HepG2 (cell line): Measurements from ENCODE around the gene C11orf24. TPM values are rescaled to one million over a fixed set of nuclear protein-coding genes. Genes with fewer than 3 reads are reported as not detected.
"Not testable (repeated sequence)": the region's sequence is repeated elsewhere in the genome, so short reads cannot be mapped to it uniquely, and the experiment has no call there.

Source experiments
- ATAC-seq: fragments of 200-7000 bp; cut with Tn5 transposase; 3 replicates; pipeline ENCODE4 v1.9.1; 2020; ENCODE audit warnings: mild to moderate bottlenecking, moderate library complexity
- BruUV-seq: library from RNA; stranded (reverse); fragments of 400-500 nt; replicated peaks from 2 replicates; lab custom pipeline; 2021; lab: Mats Ljungman, UMichigan
- CTCF ChIA-PET: fragments of 300-600 bp; formaldehyde crosslinking; extraction: SDS; loops from one replicate; lab custom pipeline; 2021; ENCODE audit warnings: low total read pairs, inconsistent platforms, low intra/inter-chr PET ratio; lab: Yijun Ruan, JAX
- POLR2A ChIA-PET: fragments of 350-600 bp; sonication (Branson Sonifier 250); formaldehyde crosslinking; loops from one replicate; lab custom pipeline; 2020; ENCODE audit warnings: antibody characterized with exemption, inconsistent platforms; lab: Yijun Ruan, JAX
- DNase-seq: peaks from one replicate; pipeline ENCODE4 v3.0.0-alpha.2; 2015; ENCODE audit warnings: low spot score
- FAIRE-seq: peaks from 3 replicates; lab custom pipeline; 2011; peaks lifted over from hg19 to GRCh38; lab: Jason Lieb, UNC
- H2AFZ ChIP-seq: one replicate; pipeline ENCODE4 v1.6.1; 2011; ENCODE audit warnings: low read length, inconsistent platforms
- H3K27ac ChIP-seq: fragments of 300-600 bp; 3 replicates; pipeline ENCODE4 v1.8.0; 2011; ENCODE audit warnings: mixed run types, mild to moderate bottlenecking, mixed read lengths, low read length, inconsistent platforms; ENCODE audit not compliant: insufficient read depth; ENCODE audit errors: extremely low read length
- H3K27me3 ChIP-seq, 2 experiments: fragments of 200-600 bp in 1 of 2; 2 replicates in 1 of 2; 3 replicates in 1 of 2; pipeline versions ENCODE4 v1.6.0 to v1.8.0; 2011; ENCODE audit warnings: low read length in 2 of 2, mild to moderate bottlenecking in 2 of 2, moderate library complexity in 2 of 2, inconsistent platforms in 1 of 2; ENCODE audit not compliant: insufficient read depth in 2 of 2, control insufficient read depth in 1 of 2
- H3K36me3 ChIP-seq, 2 experiments: fragments of 200-600 bp in 1 of 2; replicated peaks in 1 of 2; 2 replicates in 1 of 2; 3 replicates in 1 of 2; pipeline versions ENCODE4 v1.5.1 to v1.8.0; 2011; ENCODE audit warnings: low read length in 2 of 2, inconsistent platforms in 1 of 2; ENCODE audit not compliant: insufficient read depth in 2 of 2, control insufficient read depth in 1 of 2
- H3K4me1 ChIP-seq: 2 replicates; pipeline ENCODE4 v1.5.1; 2012; ENCODE audit warnings: low read length, inconsistent platforms; ENCODE audit not compliant: insufficient read depth
- H3K4me2 ChIP-seq: 2 replicates; pipeline ENCODE4 v1.6.0; 2011; ENCODE audit warnings: low read depth, low read length, inconsistent platforms
- H3K4me3 ChIP-seq, 3 experiments: fragments of 200-600 bp in 1 of 3; sonication (generic), shearing (Covaris generic) in 1 of 3; replicated peaks in 1 of 3; 2 replicates each; pipeline ENCODE4 v1.5.1; 2011 to 2016; ENCODE audit warnings: low read length in 3 of 3, inconsistent platforms in 2 of 3, low read depth in 2 of 3, mild to moderate bottlenecking in 2 of 3, control low read depth in 1 of 3, mixed read lengths in 1 of 3; ENCODE audit not compliant: insufficient read depth in 1 of 3
- H3K79me2 ChIP-seq: one replicate; pipeline ENCODE4 v1.6.1; 2011; ENCODE audit warnings: low read length, inconsistent platforms; ENCODE audit not compliant: insufficient read depth
- H3K9ac ChIP-seq: 2 replicates; pipeline ENCODE4 v1.6.0; 2011; ENCODE audit warnings: mild to moderate bottlenecking, low read depth, low read length, inconsistent platforms; ENCODE audit not compliant: insufficient read depth
- H3K9me3 ChIP-seq: 2 replicates; pipeline ENCODE4 v1.5.1; 2012; ENCODE audit warnings: mild to moderate bottlenecking, low read length
- H4K20me1 ChIP-seq: 2 replicates; pipeline ENCODE4 v1.6.0; 2011; ENCODE audit warnings: inconsistent platforms, mild to moderate bottlenecking, low read length, moderate library complexity; ENCODE audit not compliant: insufficient read depth
- CEBPB ChIP-seq: IDR thresholded peaks from 2 replicates; pipeline ENCODE4 v1.6.1; 2011; ENCODE audit warnings: low read depth, low read length, improper control_type of control experiment, borderline replicate concordance
- CEBPG ChIP-seq: IDR thresholded peaks from 2 replicates; pipeline ENCODE4 v1.6.1; 2016
- MZF1 ChIP-seq: sonication (generic); formaldehyde crosslinking; IDR thresholded peaks from 2 replicates; pipeline ENCODE4 v1.8.1; 2023; ENCODE audit warnings: mild to moderate bottlenecking, missing genetic modification reagents, borderline replicate concordance
- THYN1 ChIP-seq: sonication (generic); formaldehyde crosslinking; IDR thresholded peaks from 2 replicates; pipeline ENCODE4 v1.8.1; 2023; ENCODE audit warnings: low read depth, mild to moderate bottlenecking, moderate library complexity, missing genetic modification reagents, borderline replicate concordance
- YY1 ChIP-seq: IDR thresholded peaks from 2 replicates; pipeline ENCODE4 v1.6.1; 2011; ENCODE audit warnings: low read length, low read depth, moderate library complexity, mild to moderate bottlenecking; ENCODE audit not compliant: insufficient read depth, insufficient replicate concordance
- ZBTB33 ChIP-seq: sonication (generic); formaldehyde crosslinking; IDR thresholded peaks from 2 replicates; pipeline ENCODE4 v1.4.0; 2020; ENCODE audit warnings: missing genetic modification reagents
- ZFP36L2 ChIP-seq: sonication (generic); formaldehyde crosslinking; IDR thresholded peaks from 2 replicates; pipeline ENCODE4 v1.4.0; 2020; ENCODE audit warnings: missing genetic modification reagents
- ZNF343 ChIP-seq: sonication (generic); formaldehyde crosslinking; IDR thresholded peaks from 2 replicates; pipeline ENCODE4 v1.4.0; 2020; ENCODE audit warnings: mild to moderate bottlenecking, missing genetic modification reagents
- ZNF660 ChIP-seq: sonication (generic); formaldehyde crosslinking; IDR thresholded peaks from 2 replicates; pipeline ENCODE4 v1.5.1; 2020; ENCODE audit warnings: mild to moderate bottlenecking, low read depth, missing genetic modification reagents, borderline replicate concordance
- ZNF770 ChIP-seq: sonication (generic); formaldehyde crosslinking; IDR thresholded peaks from 2 replicates; pipeline ENCODE4 v1.5.0; 2020; ENCODE audit warnings: mild to moderate bottlenecking, missing genetic modification reagents
- ZNF772 ChIP-seq: sonication (generic); formaldehyde crosslinking; IDR thresholded peaks from 2 replicates; pipeline ENCODE4 v1.5.0; 2020; ENCODE audit warnings: mild to moderate bottlenecking, missing genetic modification reagents
- WGBS: methylation state at CpG from one replicate; pipeline ENCODE4 v1.1.6; 2017; ENCODE audit warnings: low lambda C conversion rate; 5-methylcytosine and 5-hydroxymethylcytosine counted together
- in situ Hi-C: cut with HindIII; loops from 2 replicates; pipeline ENCODE4 v1.10.0; 2017; ENCODE audit warnings: low pct_unique_long_range_greater_than_20kb; ENCODE audit not compliant: extremely low pct_ligation_motif_present
- intact Hi-C: fragments of 100-400 bp; cut with micrococcal nuclease; formaldehyde crosslinking; loops from one replicate; pipeline ENCODE4 v1.10.0; 2022; ENCODE audit not compliant: unreplicated experiment
- polyA plus RNA-seq, 8 experiments: library from polyadenylated mRNA; depleted of rRNA in 3 of 8; stranded (reverse) in 7 of 8; unstranded in 1 of 8; fragments of >200 nt; fragmentation: Illumina TruSeq in 4 of 8; extraction: Trizol in 4 of 8; gene quantifications; 2 replicates each; pipeline versions ENCODE4 v1.2.1 to v1.2.3, GENCODE V29; 2011 to 2016; ENCODE audit warnings: low read depth in 4 of 8, missing spikeins in 1 of 8, mixed read lengths in 1 of 8; ENCODE audit not compliant: insufficient read depth in 1 of 8
- total RNA-seq, 5 experiments: library from RNA; depleted of rRNA; stranded (reverse); fragments of >200 nt; fragmentation: Illumina TruSeq; extraction: Trizol; gene quantifications; 2 replicates each; pipeline ENCODE4 v1.2.3, GENCODE V29; 2016; ENCODE audit warnings: low read depth in 1 of 5
- TF ChIP-seq, protein P1 (sequence below): sonication (generic); formaldehyde crosslinking; IDR thresholded peaks from 2 replicates; pipeline ENCODE4 v1.4.0; 2020; ENCODE audit warnings: missing genetic modification reagents, mild to moderate bottlenecking, borderline replicate concordance
- TF ChIP-seq, protein P2 (sequence below): sonication (generic); formaldehyde crosslinking; IDR thresholded peaks from 2 replicates; pipeline ENCODE4 v1.5.0; 2020; ENCODE audit warnings: missing genetic modification reagents
- TF ChIP-seq, protein P3 (sequence below): sonication (generic); formaldehyde crosslinking; IDR thresholded peaks from 2 replicates; pipeline ENCODE4 v1.5.0; 2020; ENCODE audit warnings: missing genetic modification reagents, mild to moderate bottlenecking, borderline replicate concordance

Gene C11orf24
- total and polyA plus RNA-seq, 2 of the 13 experiments (the other 11 are each of a cell fraction or from before 2014, with no cell fraction given) = 52.9 to 55.5 TPM

GRCh38 chr11:68300076-68300830 is 28.5 kb upstream of the C11orf24 start (continued):
- TF ChIP-seq ZNF660 (no peak), ZFP36L2 (CRISPR knock-in tag) (no peak), YY1 (peak; percentile 15), THYN1 (CRISPR knock-in tag) (no peak)
- TF ChIP-seq, all 625 proteins: peak for 12

GRCh38 chr11:68299517-68299879 is 27.7 kb upstream of the C11orf24 start:
- FAIRE-seq, H2AFZ ChIP-seq, H4K20me1 ChIP-seq, BruUV-seq, DNase-seq, H3K27me3 ChIP-seq, H3K9me3 ChIP-seq, CTCF ChIA-PET, ATAC-seq: not testable (repeated sequence)
- H3K36me3 ChIP-seq = peaks cover 2 to 10% of the 10 kb centered on the region in 2 experiments; a peak in 2 of 5 replicates
- peak overlapping the region; percentile 68 to 83 (median 69) for H3K4me3 ChIP-seq
- POLR2A ChIA-PET = interaction anchor here (1.0 to 8.1 kb wide), 21 partner anchors 9 to 193 kb away, joined by 3 to 220 read pairs (median 19); partner anchors contain the start of genes C11orf24, KMT5B, LRP5 and PPP6R3
- H3K9ac ChIP-seq = peak overlapping the region; percentile 99
- WGBS = 72% methylated on average over 9 of the region's 9 CpGs
- H3K79me2 ChIP-seq = peaks cover 31% of the 10 kb centered on the region
- intact Hi-C loops (loop anchor here (2.0 kb wide), 2 partner anchors 15 to 87 kb away; partner anchors contain the start of gene KMT5B), in situ Hi-C loops (loop anchor here (5.0 kb wide), 2 partner anchors 42 to 87 kb away; partner anchors contain the start of gene KMT5B)
- peak overlapping the region; percentile 94 for H3K4me2 ChIP-seq
- peak overlapping the region; percentile 100 for H3K27ac ChIP-seq
- peaks cover 74% of the 10 kb centered on the region for H3K4me1 ChIP-seq
- TF ChIP-seq CEBPG (CRISPR knock-in tag) = peak; percentile 23; the same call in 1 of the 2 replicates
- TF ChIP-seq ZNF772 = 0 out of 2 replicates have a peak, but pooled peaks have one; percentile 11
- TF ChIP-seq ZNF770 (CRISPR knock-in tag) = peak; percentile 98
- TF ChIP-seq, protein P1, sequence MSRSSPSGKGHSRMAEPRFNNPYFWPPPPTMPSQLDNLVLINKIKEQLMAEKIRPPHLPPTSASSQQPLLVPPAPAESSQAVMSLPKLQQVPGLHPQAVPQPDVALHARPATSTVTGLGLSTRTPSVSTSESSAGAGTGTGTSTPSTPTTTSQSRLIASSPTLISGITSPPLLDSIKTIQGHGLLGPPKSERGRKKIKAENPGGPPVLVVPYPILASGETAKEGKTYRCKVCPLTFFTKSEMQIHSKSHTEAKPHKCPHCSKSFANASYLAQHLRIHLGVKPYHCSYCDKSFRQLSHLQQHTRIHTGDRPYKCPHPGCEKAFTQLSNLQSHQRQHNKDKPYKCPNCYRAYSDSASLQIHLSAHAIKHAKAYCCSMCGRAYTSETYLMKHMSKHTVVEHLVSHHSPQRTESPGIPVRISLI (CRISPR knock-in tag) = peak; percentile 47; the same call in 1 of the 2 replicates
- peak; percentile 24; the same call in 1 of the 2 replicates for TF ChIP-seq ZBTB33
- 0 out of 2 replicates have a peak, but pooled peaks have one; percentile 12 for TF ChIP-seq MZF1
- TF ChIP-seq, protein P2, sequence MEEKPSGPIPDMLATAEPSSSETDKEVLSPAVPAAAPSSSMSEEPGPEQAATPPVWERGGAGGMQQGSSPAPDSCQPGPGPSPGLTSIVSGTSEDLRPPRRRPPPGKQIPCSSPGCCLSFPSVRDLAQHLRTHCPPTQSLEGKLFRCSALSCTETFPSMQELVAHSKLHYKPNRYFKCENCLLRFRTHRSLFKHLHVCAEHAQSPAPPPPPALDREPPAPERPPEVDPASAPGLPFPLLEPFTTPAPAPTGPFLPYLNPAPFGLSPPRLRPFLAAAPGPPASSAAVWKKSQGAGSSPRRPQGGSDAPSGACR (CRISPR knock-in tag) = peak; percentile 0; the same call in 1 of the 2 replicates
- TF ChIP-seq, protein P3, sequence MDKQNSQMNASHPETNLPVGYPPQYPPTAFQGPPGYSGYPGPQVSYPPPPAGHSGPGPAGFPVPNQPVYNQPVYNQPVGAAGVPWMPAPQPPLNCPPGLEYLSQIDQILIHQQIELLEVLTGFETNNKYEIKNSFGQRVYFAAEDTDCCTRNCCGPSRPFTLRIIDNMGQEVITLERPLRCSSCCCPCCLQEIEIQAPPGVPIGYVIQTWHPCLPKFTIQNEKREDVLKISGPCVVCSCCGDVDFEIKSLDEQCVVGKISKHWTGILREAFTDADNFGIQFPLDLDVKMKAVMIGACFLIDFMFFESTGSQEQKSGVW (CRISPR knock-in tag) = 0 out of 2 replicates have a peak, but pooled peaks have one; percentile 42
- TF ChIP-seq ZNF343 (CRISPR knock-in tag) = 0 out of 2 replicates have a peak, but pooled peaks have one; percentile 15
- TF ChIP-seq CEBPB = peak; percentile 28; the same call in 1 of the 2 replicates
